Chondrocyte (in vitro differentiated cells): ENCODE results near the gene FMO4. TPM values are rescaled to one million over a fixed set of nuclear protein-coding genes. Genes with fewer than 3 reads are reported as not detected.

Experiments used
- DNase-seq: peaks from one replicate; pipeline ENCODE4 v3.0.0; 2021; ENCODE audit warnings: mixed read lengths, low spot score
- H3K27ac Mint-ChIP-seq: one replicate; pipeline ENCODE4 v1.8.0; 2021; ENCODE audit warnings: mild to moderate bottlenecking, moderate library complexity, mixed read lengths; ENCODE audit not compliant: unreplicated experiment
- H3K27me3 Mint-ChIP-seq: 2 replicates; pipeline ENCODE4 v1.8.0; 2021; ENCODE audit warnings: low read depth, mixed read lengths
- H3K36me3 Mint-ChIP-seq: 2 replicates; pipeline ENCODE4 v1.8.0; 2021; ENCODE audit warnings: low read depth, mixed read lengths
- H3K4me1 Mint-ChIP-seq: 2 replicates; pipeline ENCODE4 v1.8.0; 2021; ENCODE audit warnings: low read depth, mild to moderate bottlenecking, mixed read lengths
- H3K4me3 Mint-ChIP-seq: one replicate; pipeline ENCODE4 v1.8.0; 2021; ENCODE audit warnings: mild to moderate bottlenecking, moderate library complexity, mixed read lengths; ENCODE audit not compliant: unreplicated experiment
- H3K9me3 Mint-ChIP-seq: 2 replicates; pipeline ENCODE4 v1.8.0; 2021; ENCODE audit warnings: low read depth, mixed read lengths
- total RNA-seq: library from RNA; stranded (reverse); gene quantifications from 3 replicates; pipeline ENCODE4 v1.2.1, GENCODE V29; 2021
- TF ChIP-seq, protein P1 (sequence below): fragments of 200-600 bp; sonication (generic); IDR thresholded peaks from 2 replicates; pipeline ENCODE4 v1.5.0; 2021; ENCODE audit warnings: antibody characterized with exemption, mild to moderate bottlenecking, moderate library complexity

Gene FMO4
- total RNA-seq, 1 donor from 2014 or later: 2.6 TPM

DNA sequence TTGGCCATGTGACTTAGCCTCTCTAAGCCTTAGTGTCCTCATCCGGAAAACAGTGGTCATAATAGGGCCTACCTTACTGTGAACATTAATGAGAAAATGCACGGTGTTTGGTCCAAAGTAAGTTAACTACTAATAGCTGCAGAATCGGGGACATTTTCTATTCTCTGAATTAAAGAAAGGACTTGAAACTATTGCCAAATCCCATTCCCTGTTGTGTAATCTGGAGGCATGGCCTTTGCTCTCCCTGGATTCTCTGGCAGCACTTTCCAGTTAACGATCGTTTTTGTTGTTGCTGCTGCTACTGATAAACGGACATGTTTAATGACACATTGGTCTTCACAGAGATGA lies 30.5 kb downstream of the FMO4 start:
- Mint-ChIP-seq H3K4me1 (peaks cover 6% of the 10 kb centered on the region), H3K27me3 (no peaks in the 10 kb centered on the region), H3K27ac (no peak overlapping the region), H3K9me3 (no peaks in the 10 kb centered on the region), H3K4me3 (no peak overlapping the region), H3K36me3 (peaks cover 2% of the 10 kb centered on the region)
- TF ChIP-seq, protein P1, sequence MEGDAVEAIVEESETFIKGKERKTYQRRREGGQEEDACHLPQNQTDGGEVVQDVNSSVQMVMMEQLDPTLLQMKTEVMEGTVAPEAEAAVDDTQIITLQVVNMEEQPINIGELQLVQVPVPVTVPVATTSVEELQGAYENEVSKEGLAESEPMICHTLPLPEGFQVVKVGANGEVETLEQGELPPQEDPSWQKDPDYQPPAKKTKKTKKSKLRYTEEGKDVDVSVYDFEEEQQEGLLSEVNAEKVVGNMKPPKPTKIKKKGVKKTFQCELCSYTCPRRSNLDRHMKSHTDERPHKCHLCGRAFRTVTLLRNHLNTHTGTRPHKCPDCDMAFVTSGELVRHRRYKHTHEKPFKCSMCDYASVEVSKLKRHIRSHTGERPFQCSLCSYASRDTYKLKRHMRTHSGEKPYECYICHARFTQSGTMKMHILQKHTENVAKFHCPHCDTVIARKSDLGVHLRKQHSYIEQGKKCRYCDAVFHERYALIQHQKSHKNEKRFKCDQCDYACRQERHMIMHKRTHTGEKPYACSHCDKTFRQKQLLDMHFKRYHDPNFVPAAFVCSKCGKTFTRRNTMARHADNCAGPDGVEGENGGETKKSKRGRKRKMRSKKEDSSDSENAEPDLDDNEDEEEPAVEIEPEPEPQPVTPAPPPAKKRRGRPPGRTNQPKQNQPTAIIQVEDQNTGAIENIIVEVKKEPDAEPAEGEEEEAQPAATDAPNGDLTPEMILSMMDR: no peak
- no peak for DNase-seq

DNA sequence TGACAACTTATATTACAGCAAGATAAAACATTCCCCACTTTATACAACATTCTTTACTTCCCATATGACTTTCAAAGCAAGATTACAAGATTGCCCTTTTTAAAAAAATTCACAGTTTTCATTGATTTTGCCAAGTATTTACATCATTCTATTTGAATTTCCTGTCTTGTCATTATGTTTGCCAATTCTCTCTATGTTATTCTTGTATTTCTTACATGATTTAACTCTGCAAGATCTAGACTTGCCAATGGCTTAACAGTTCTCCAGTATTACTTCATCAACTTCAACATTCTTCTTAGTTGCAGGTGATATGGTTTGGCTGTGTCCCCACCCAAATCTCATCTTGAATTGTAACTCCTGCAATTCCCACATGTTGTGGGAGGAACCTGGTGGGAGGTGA lies 31.6 kb downstream of the FMO4 start:
- Mint-ChIP-seq H3K4me3 (no peak overlapping the region), H3K9me3 (peaks cover 3% of the 10 kb centered on the region), H3K4me1 (peaks cover 6% of the 10 kb centered on the region), H3K27me3 (no peaks in the 10 kb centered on the region), H3K27ac (no peak overlapping the region), H3K36me3 (peaks cover 2% of the 10 kb centered on the region)
- TF ChIP-seq, protein P1: no peak
- no peak for DNase-seq

- Mint-ChIP-seq H3K27ac (no peak overlapping the region), H3K9me3 (peaks cover 3% of the 10 kb centered on the region), H3K4me1 (peaks cover 6% of the 10 kb centered on the region), H3K36me3 (no peaks in the 10 kb centered on the region), H3K27me3 (no peaks in the 10 kb centered on the region), H3K4me3 (no peak overlapping the region)
- DNase-seq: no peak
- TF ChIP-seq, protein P1: no peak
These were observed 32.9 kb downstream of the FMO4 start for GRCh38 chr1:171346881-171347280.

- H3K4me1 Mint-ChIP-seq: peaks cover 4% of the 10 kb centered on the region
- H3K9me3 Mint-ChIP-seq: peaks cover 3% of the 10 kb centered on the region
- TF ChIP-seq, protein P1: no peak
- no peaks in the 10 kb centered on the region for H3K36me3 Mint-ChIP-seq
- no peak overlapping the region for H3K27ac Mint-ChIP-seq
- no peak overlapping the region for H3K4me3 Mint-ChIP-seq
- H3K27me3 Mint-ChIP-seq: no peaks in the 10 kb centered on the region
- DNase-seq: no peak
These were observed 36.6 kb downstream of the FMO4 start for GRCh38 chr1:171350594-171350993.

- H3K9me3 Mint-ChIP-seq: peaks cover 3% of the 10 kb centered on the region
- DNase-seq: no peak
- no peaks in the 10 kb centered on the region for H3K36me3 Mint-ChIP-seq
- TF ChIP-seq, protein P1: no peak
- H3K4me1 Mint-ChIP-seq: no peaks in the 10 kb centered on the region
- H3K27ac Mint-ChIP-seq: no peak overlapping the region
- H3K4me3 Mint-ChIP-seq: no peak overlapping the region
- no peaks in the 10 kb centered on the region for H3K27me3 Mint-ChIP-seq
These were observed 38.0 kb downstream of the FMO4 start for GRCh38 chr1:171351961-171352360.
